Left lung (tissue), 10 donors: ENCODE results near the gene AIP. TPM values are rescaled to one million over a fixed set of nuclear protein-coding genes. Genes with fewer than 3 reads are reported as not detected.

Experiments
- ATAC-seq: fragments of 200-7000 bp; cut with Tn5 transposase; one replicate; pipeline ENCODE4 v1.9.1; 2020; ENCODE audit warnings: moderate library complexity
- DNase-seq, 4 donors: peaks; one replicate each; pipeline ENCODE4 v3.0.0-alpha.2; 2013 to 2020
- H3K27ac ChIP-seq, 2 donors: fragments of 200-600 bp; sonication (generic) in 1 of 2; one replicate each; pipeline versions ENCODE4 v1.5.0 to v1.8.0; 2020 to 2021
- H3K27me3 ChIP-seq, 2 donors: fragments of 200-600 bp; sonication (generic) in 1 of 2; one replicate each; pipeline versions ENCODE4 v1.5.0 to v1.8.0; 2020 to 2021
- H3K36me3 ChIP-seq, 2 donors: fragments of 200-600 bp; sonication (generic) in 1 of 2; one replicate each; pipeline versions ENCODE4 v1.5.0 to v1.8.0; 2020 to 2021
- H3K4me1 ChIP-seq, 2 donors: fragments of 200-600 bp; one replicate each; pipeline ENCODE4 v1.8.0; 2021
- H3K4me3 ChIP-seq, 2 donors: fragments of 200-600 bp; sonication (generic) in 1 of 2; one replicate each; pipeline versions ENCODE4 v1.5.0 to v1.8.0; 2020 to 2021; ENCODE audit warnings: mild to moderate bottlenecking in 1 of 2
- H3K9me3 ChIP-seq, 2 donors: fragments of 200-600 bp; sonication (generic) in 1 of 2; one replicate each; pipeline versions ENCODE4 v1.5.0 to v1.8.0; 2020 to 2021
- CTCF ChIP-seq, 2 donors: fragments of 200-600 bp; sonication (generic) in 1 of 2; IDR thresholded peaks; one replicate each; pipeline versions ENCODE4 v1.5.0 to v1.8.0; 2021; ENCODE audit warnings: antibody characterized with exemption in 2 of 2
- intact Hi-C, 2 donors: fragments of 100-400 bp; cut with DNase I; formaldehyde crosslinking; loops; one replicate each; pipeline versions ENCODE4 v1.11.2 to v1.14.2; 2022
- microRNA-seq, 2 donors: library from miRNA; unstranded; fragments of <30 nt; microRNA quantifications; one replicate each; pipeline ENCODE4, GENCODE V29; 2019
- polyA plus RNA-seq, 6 donors: library from polyadenylated mRNA; unstranded; fragments of 120-200 nt; gene quantifications; one replicate each; pipeline ENCODE4 v1.2.1, GENCODE V29; 2013; ENCODE audit not compliant: insufficient read length in 6 of 6
- total RNA-seq, 2 donors: library from RNA; stranded (reverse); fragmentation: NEBNext Ultra II Directional; extraction: Animal tissue kit (Norgen Biotek cat#: 25700); gene quantifications; one replicate each; pipeline ENCODE4 v1.2.1, GENCODE V29; 2021
- donor health status: DM: no; HTN: yes; CAD: no.
- donor health status: DM: no; HTN: no; CAD: no.

The AIP gene
- total and polyA plus RNA-seq, 8 donors, result 55.7 to 68.2 (median 61.0) TPM

- no peaks in the 10 kb centered on the region for H3K36me3 ChIP-seq
- intact Hi-C loops, result no loop called here
- TF ChIP-seq CTCF (IDR thresholded peaks at IDR 0.05), result no peak
- H3K27me3 ChIP-seq, result no peaks in the 10 kb centered on the region
- H3K4me3 ChIP-seq, result no peak overlapping the region
- H3K27ac ChIP-seq, result no peak overlapping the region
- ATAC-seq (no peak), DNase-seq (no peak)
- H3K4me1 ChIP-seq, result no peaks in the 10 kb centered on the region
- peaks cover 0 to 21% of the 10 kb centered on the region in 2 donors for H3K9me3 ChIP-seq
These were observed 52.7 kb downstream of the AIP start for GRCh38 chr11:67535561-67535960.

DNA sequence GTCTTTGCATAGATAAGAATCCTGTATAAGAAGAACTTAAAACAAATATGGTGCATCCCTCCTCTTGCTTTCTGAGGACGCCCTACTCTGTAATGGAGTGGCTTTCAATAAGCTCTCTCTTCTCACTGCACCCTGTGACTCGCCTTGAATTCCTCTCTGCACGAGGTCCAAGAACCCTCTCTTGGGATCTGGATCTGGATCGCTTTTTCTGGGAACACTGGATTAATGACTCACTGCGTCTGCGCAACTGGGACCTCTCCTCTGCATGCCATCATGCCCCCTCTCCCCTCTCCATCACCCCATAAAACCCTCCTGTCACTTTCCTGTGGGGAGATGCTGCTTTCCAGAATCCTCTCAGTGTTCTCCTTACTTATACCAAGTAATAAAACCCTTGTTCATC is 55.5 kb downstream of the AIP start:
- no peak for TF ChIP-seq CTCF (IDR thresholded peaks at IDR 0.05)
- no peaks in the 10 kb centered on the region for H3K27me3 ChIP-seq
- intact Hi-C loops, result no loop called here
- no peak for DNase-seq
- H3K9me3 ChIP-seq, result peaks cover 0 to 17% of the 10 kb centered on the region in 2 donors
- no peak for ATAC-seq
- no peaks in the 10 kb centered on the region for H3K36me3 ChIP-seq
- no peak overlapping the region for H3K4me3 ChIP-seq
- H3K27ac ChIP-seq, result no peak overlapping the region
- H3K4me1 ChIP-seq, result no peaks in the 10 kb centered on the region

GRCh38 chr11:67538823-67539505 is 56.1 kb downstream of the AIP start:
- no peak for TF ChIP-seq CTCF (IDR thresholded peaks at IDR 0.05)
- H3K4me3 ChIP-seq, result no peak overlapping the region
- H3K27ac ChIP-seq, result no peak overlapping the region
- H3K4me1 ChIP-seq, result no peaks in the 10 kb centered on the region
- no peaks in the 10 kb centered on the region for H3K36me3 ChIP-seq
- intact Hi-C loops, result no loop called here
- H3K27me3 ChIP-seq, result no peaks in the 10 kb centered on the region
- DNase-seq, result no peak
- peaks cover 0 to 11% of the 10 kb centered on the region in 2 donors for H3K9me3 ChIP-seq
- ATAC-seq, result no peak

- no peak for TF ChIP-seq CTCF (IDR thresholded peaks at IDR 0.05)
- DNase-seq (no peak), ATAC-seq (no peak)
- Histone ChIP-seq H3K27me3 (no peaks in the 10 kb centered on the region), H3K4me3 (no peak overlapping the region), H3K9me3 (peaks cover 0 to 5% of the 10 kb centered on the region in 2 donors), H3K4me1 (no peaks in the 10 kb centered on the region), H3K27ac (no peak overlapping the region), H3K36me3 (no peaks in the 10 kb centered on the region)
- intact Hi-C loops, result no loop called here
These were observed 56.7 kb downstream of the AIP start for GRCh38 chr11:67539550-67539949.

Small RNA genes within 50 kb of the gene (microRNA-seq; reads per million reads assigned to microRNA genes)
- gene MIR6752, result 0.27 to 0.34 reads per million in 2 donors

Other genes starting within 250 kb of the AIP start
- gene GRK2, start 216.6 kb upstream of the AIP start, total RNA-seq, result 100 to 1,000 TPM in 1 of 2 donors, 10 to 100 TPM in 1; 55.2 to 118 TPM
- 10 to 100 TPM; 56.9 to 79.9 (median 59.4) TPM for gene GRK2, start 216.6 kb upstream of the AIP start, polyA plus RNA-seq
- gene ANKRD13D, start 193.7 kb upstream of the AIP start, total RNA-seq, result 10 to 100 TPM; 48.0 to 81.2 TPM
- gene ANKRD13D, start 193.7 kb upstream of the AIP start, polyA plus RNA-seq, result 10 to 100 TPM; 34.5 to 61.0 (median 49.6) TPM
- gene SSH3, start 179.5 kb upstream of the AIP start, total RNA-seq, result 10 to 100 TPM; 28.7 to 44.9 TPM
- 10 to 100 TPM; 23.0 to 34.5 (median 28.3) TPM for gene SSH3, start 179.5 kb upstream of the AIP start, polyA plus RNA-seq
- 10 to 100 TPM; 67.7 to 77.3 TPM for gene POLD4, start 129.5 kb upstream of the AIP start, total RNA-seq
- gene POLD4, start 129.5 kb upstream of the AIP start, polyA plus RNA-seq, result 10 to 100 TPM; 26.7 to 35.1 (median 32.5) TPM
- gene CLCF1, start 109.4 kb upstream of the AIP start, total RNA-seq, result 1 to 10 TPM; 7.3 to 9.2 TPM
- 10 to 100 TPM; 10.9 to 15.3 (median 12.3) TPM for gene CLCF1, start 109.4 kb upstream of the AIP start, polyA plus RNA-seq
- gene RAD9A, start 91.0 kb upstream of the AIP start, total RNA-seq, result 10 to 100 TPM; 18.4 to 21.5 TPM
- 10 to 100 TPM; 22.9 to 31.3 (median 24.5) TPM for gene RAD9A, start 91.0 kb upstream of the AIP start, polyA plus RNA-seq
- 100 to 1,000 TPM; 138 to 173 TPM for gene PPP1CA, start 81.2 kb upstream of the AIP start, total RNA-seq
- gene PPP1CA, start 81.2 kb upstream of the AIP start, polyA plus RNA-seq, result 100 to 1,000 TPM; 108 to 144 (median 139) TPM
- gene TBC1D10C, start 78.9 kb upstream of the AIP start, total RNA-seq, result 10 to 100 TPM in 1 of 2 donors, 1 to 10 TPM in 1; 8.0 to 15.5 TPM
- gene TBC1D10C, start 78.9 kb upstream of the AIP start, polyA plus RNA-seq, result 1 to 10 TPM; 4.2 to 6.5 (median 5.1) TPM
- gene CARNS1, start 67.3 kb upstream of the AIP start, total RNA-seq, result 1 to 10 TPM in 1 of 2 donors, under 1 TPM in 1; 0.71 to 1.2 TPM
- 1 to 10 TPM; 2.9 to 5.6 (median 4.1) TPM for gene CARNS1, start 67.3 kb upstream of the AIP start, polyA plus RNA-seq
- 10 to 100 TPM; 37.7 to 44.1 TPM for gene RPS6KB2, start 54.5 kb upstream of the AIP start, total RNA-seq
- gene RPS6KB2, start 54.5 kb upstream of the AIP start, polyA plus RNA-seq, result 10 to 100 TPM; 39.6 to 47.0 (median 42.0) TPM
- gene PTPRCAP, start 45.3 kb upstream of the AIP start, total RNA-seq, result 10 to 100 TPM in 1 of 2 donors, 1 to 10 TPM in 1; 5.4 to 12.5 TPM
- 1 to 10 TPM; 1.6 to 3.0 (median 2.2) TPM for gene PTPRCAP, start 45.3 kb upstream of the AIP start, polyA plus RNA-seq
- gene CORO1B, start 39.5 kb upstream of the AIP start, total RNA-seq, result 100 to 1,000 TPM; 111 to 119 TPM
- 10 to 100 TPM; 43.5 to 61.1 (median 50.4) TPM for gene CORO1B, start 39.5 kb upstream of the AIP start, polyA plus RNA-seq
- gene GPR152, start 30.3 kb upstream of the AIP start, total RNA-seq, result not detected
- not detected for gene GPR152, start 30.3 kb upstream of the AIP start, polyA plus RNA-seq
- 1 to 10 TPM; 2.0 to 2.7 TPM for gene CABP4, start 27.7 kb upstream of the AIP start, total RNA-seq
- gene CABP4, start 27.7 kb upstream of the AIP start, polyA plus RNA-seq, result 1 to 10 TPM; 1.4 to 2.8 (median 2.2) TPM
- gene TMEM134, start 13.8 kb upstream of the AIP start, total RNA-seq, result 10 to 100 TPM; 45.9 to 51.8 TPM
- 10 to 100 TPM; 33.4 to 51.8 (median 43.3) TPM for gene TMEM134, start 13.8 kb upstream of the AIP start, polyA plus RNA-seq
- 10 to 100 TPM; 51.6 to 55.5 TPM for gene PITPNM1, start 22.3 kb downstream of the AIP start, total RNA-seq
- 10 to 100 TPM; 15.5 to 36.3 (median 20.5) TPM for gene PITPNM1, start 22.3 kb downstream of the AIP start, polyA plus RNA-seq
- 10 to 100 TPM; 82.2 to 92.8 TPM for gene CDK2AP2, start 25.1 kb downstream of the AIP start, total RNA-seq
- 10 to 100 TPM; 25.8 to 40.0 (median 29.2) TPM for gene CDK2AP2, start 25.1 kb downstream of the AIP start, polyA plus RNA-seq
- gene CABP2, start 40.4 kb downstream of the AIP start, total RNA-seq, result not detected
- not detected for gene CABP2, start 40.4 kb downstream of the AIP start, polyA plus RNA-seq
- gene GSTP1, start 100.8 kb downstream of the AIP start, total RNA-seq, result 1,000 to 10,000 TPM in 1 of 2 donors, 100 to 1,000 TPM in 1; 790 to 1,058 TPM
- gene GSTP1, start 100.8 kb downstream of the AIP start, polyA plus RNA-seq, result 100 to 1,000 TPM; 651 to 768 (median 717) TPM
- gene NDUFV1, start 123.9 kb downstream of the AIP start, total RNA-seq, result 100 to 1,000 TPM; 136 to 155 TPM
- gene NDUFV1, start 123.9 kb downstream of the AIP start, polyA plus RNA-seq, result 100 to 1,000 TPM; 155 to 204 (median 170) TPM
- 10 to 100 TPM; 10.7 to 18.1 TPM for gene NUDT8, start 146.9 kb downstream of the AIP start, total RNA-seq
- gene NUDT8, start 146.9 kb downstream of the AIP start, polyA plus RNA-seq, result 1 to 10 TPM; 3.8 to 5.8 (median 5.0) TPM
- gene TBX10, start 156.7 kb downstream of the AIP start, total RNA-seq, result not detected
- gene TBX10, start 156.7 kb downstream of the AIP start, polyA plus RNA-seq, result under 1 TPM in 1 of 6 donors, not detected in 5; 0.18 TPM
- under 1 TPM; 0.29 to 0.61 TPM for gene ACY3, start 167.7 kb downstream of the AIP start, total RNA-seq
- under 1 TPM; 0.23 to 0.74 (median 0.57) TPM for gene ACY3, start 167.7 kb downstream of the AIP start, polyA plus RNA-seq
- gene ALDH3B2, start 191.6 kb downstream of the AIP start, total RNA-seq, result under 1 TPM; 0.79 to 0.94 TPM
- gene ALDH3B2, start 191.6 kb downstream of the AIP start, polyA plus RNA-seq, result 1 to 10 TPM in 4 of 6 donors, under 1 TPM in 2; 0.91 to 1.7 (median 1.1) TPM